GM18951 (cell line): Measurements from ENCODE around the gene SPRR2D.
"Not testable (repeated sequence)": the region's sequence is repeated elsewhere in the genome, so short reads cannot be mapped to it uniquely, and the experiment has no call there.

Experiments
- POLR2A ChIP-seq: IDR thresholded peaks from 4 replicates; pipeline ENCODE4 v1.6.1; 2011; ENCODE audit warnings: mild to moderate bottlenecking; ENCODE audit not compliant: insufficient read length, insufficient read depth; ENCODE audit errors: extremely low read depth
- in situ Hi-C: fragments of 300-500 bp; cut with MboI; formaldehyde crosslinking; loops from one replicate; pipeline ENCODE4 v1.12.0; 2022; ENCODE audit warnings: low sequenced_read_pairs, mixed read lengths, inconsistent platforms; ENCODE audit not compliant: unreplicated experiment

The SPRR2D gene

GRCh38 chr1:153032677-153033308 is 8.1 kb downstream of the SPRR2D start:
- TF ChIP-seq POLR2A = no peak
- in situ Hi-C loops = no loop called here

GRCh38 chr1:153032073-153032472 is 8.8 kb downstream of the SPRR2D start:
- TF ChIP-seq POLR2A = no peak
- in situ Hi-C loops = no loop called here

GRCh38 chr1:153030895-153031294 is 10.0 kb downstream of the SPRR2D start, which contains the start of gene SPRR1B:
Gene SPRR1B, plus strand, starts transcription at chr1:153031203. Its CDS starts 1,143 bp downstream, at chr1:153032346.
- in situ Hi-C loops = no loop called here
- TF ChIP-seq POLR2A = no peak

GRCh38 chr1:153028766-153029165 is 12.2 kb downstream of the SPRR2D start:
- no peak for TF ChIP-seq POLR2A
- in situ Hi-C loops = no loop called here

GRCh38 chr1:153025797-153026196 is 15.1 kb downstream of the SPRR2D start:
- TF ChIP-seq POLR2A = no peak
- in situ Hi-C loops = no loop called here

- no peak for TF ChIP-seq POLR2A
- in situ Hi-C loops = no loop called here
These were observed 16.5 kb downstream of the SPRR2D start for GRCh38 chr1:153024413-153024812.

- in situ Hi-C loops = no loop called here
- TF ChIP-seq POLR2A = no peak
These were observed 17.8 kb downstream of the SPRR2D start for GRCh38 chr1:153023109-153023508.

- in situ Hi-C loops = not testable (repeated sequence)
These were observed 18.6 kb downstream of the SPRR2D start for GRCh38 chr1:153022340-153022739.

GRCh38 chr1:153021829-153022228 is 19.1 kb downstream of the SPRR2D start:
- in situ Hi-C loops = not testable (repeated sequence)

GRCh38 chr1:153011235-153011758 is 29.6 kb downstream of the SPRR2D start:
- in situ Hi-C loops = not testable (repeated sequence)

GRCh38 chr1:153001382-153001781 is 39.5 kb downstream of the SPRR2D start, which contains the start of gene SPRR3:
Gene SPRR3, plus strand, starts transcription at chr1:153001749. Its CDS starts 1,272 bp downstream, at chr1:153003021.
- no peak for TF ChIP-seq POLR2A
- in situ Hi-C loops = no loop called here

GRCh38 chr1:153000294-153000693 is 40.6 kb downstream of the SPRR2D start:
- in situ Hi-C loops = no loop called here

GRCh38 chr1:152999818-153000217 is 41.1 kb downstream of the SPRR2D start:
- in situ Hi-C loops = no loop called here
- TF ChIP-seq POLR2A = no peak

More at GRCh38 chr1:153000294-153000693, 40.6 kb downstream of the SPRR2D start:
- no peak for TF ChIP-seq POLR2A

- in situ Hi-C loops = no loop called here
- no peak for TF ChIP-seq POLR2A
These were observed 42.4 kb downstream of the SPRR2D start for GRCh38 chr1:152998476-152998875.

- in situ Hi-C loops = no loop called here
- no peak for TF ChIP-seq POLR2A
These were observed 43.0 kb downstream of the SPRR2D start for GRCh38 chr1:152997901-152998300.
